NCI-H446 treated with DMSO at 0.1 percent for 48 hours (cell line): ENCODE data around the gene CASZ1.

Experiments
- DNase-seq: peaks from one replicate; lab custom pipeline; 2025; lab: John Stamatoyannopoulos, UW

Gene CASZ1

DNA sequence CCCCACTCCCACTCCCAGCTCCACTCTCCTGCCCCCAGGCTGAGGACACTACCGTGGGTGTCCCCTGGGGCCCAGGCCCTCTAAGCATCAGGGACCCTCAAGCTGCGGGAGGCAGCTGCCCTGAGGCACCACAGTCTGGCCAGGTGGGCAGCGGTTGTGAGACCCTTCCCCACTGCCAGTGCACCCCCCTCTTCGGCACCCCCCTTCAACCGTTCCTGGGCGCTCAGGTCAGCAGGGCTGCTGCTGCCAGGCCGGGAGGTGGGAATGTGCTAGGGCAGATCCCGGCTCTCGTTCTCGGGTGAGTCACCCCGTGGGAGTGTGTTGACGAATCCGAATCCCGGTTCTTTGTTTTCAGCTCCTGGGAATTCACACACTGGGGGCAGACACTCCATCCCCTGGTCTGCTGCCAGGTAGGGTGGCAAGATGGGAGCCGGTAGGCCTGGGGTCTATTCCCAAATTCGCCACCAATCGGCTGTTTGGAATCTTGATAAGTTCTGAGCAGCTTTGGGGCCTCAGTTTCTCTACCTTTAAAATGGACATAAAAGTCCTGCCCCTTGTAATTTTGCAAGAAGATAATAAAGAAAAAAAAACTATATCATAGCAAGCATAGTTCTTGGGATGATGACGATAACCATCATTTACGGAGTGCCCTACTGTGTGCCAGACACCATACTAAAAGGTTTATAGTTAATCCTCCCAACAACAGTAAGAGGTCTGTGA, 28.5 kb upstream of the CASZ1 start:
- DNase-seq: no peak

- peak; percentile 50 for DNase-seq
Observed at GRCh38 chr1:10823000-10823401, 26.6 kb upstream of the CASZ1 start.

- DNase-seq: no peak
Observed at GRCh38 chr1:10821388-10821787, 24.9 kb upstream of the CASZ1 start.

DNA sequence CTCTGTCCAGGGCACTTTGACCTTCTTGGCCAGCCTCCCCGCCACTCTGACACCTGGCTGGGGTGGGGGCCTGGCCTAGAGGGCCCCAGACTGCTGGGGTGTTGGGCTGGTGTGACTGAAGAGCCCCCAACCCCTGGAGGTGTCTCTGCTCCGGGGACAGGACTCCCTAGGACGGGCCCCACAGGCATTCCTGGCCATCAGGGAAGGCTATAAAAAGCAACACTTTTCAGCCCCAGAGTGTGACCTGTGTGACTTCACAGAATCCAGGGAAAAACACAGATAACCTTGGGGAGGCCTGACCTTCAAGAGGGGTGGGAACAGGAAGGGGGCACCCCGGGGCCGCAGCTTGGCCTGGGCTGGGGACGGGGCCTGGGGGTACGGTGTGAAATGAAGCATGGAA, 24.0 kb upstream of the CASZ1 start:
- DNase-seq: no peak

DNA sequence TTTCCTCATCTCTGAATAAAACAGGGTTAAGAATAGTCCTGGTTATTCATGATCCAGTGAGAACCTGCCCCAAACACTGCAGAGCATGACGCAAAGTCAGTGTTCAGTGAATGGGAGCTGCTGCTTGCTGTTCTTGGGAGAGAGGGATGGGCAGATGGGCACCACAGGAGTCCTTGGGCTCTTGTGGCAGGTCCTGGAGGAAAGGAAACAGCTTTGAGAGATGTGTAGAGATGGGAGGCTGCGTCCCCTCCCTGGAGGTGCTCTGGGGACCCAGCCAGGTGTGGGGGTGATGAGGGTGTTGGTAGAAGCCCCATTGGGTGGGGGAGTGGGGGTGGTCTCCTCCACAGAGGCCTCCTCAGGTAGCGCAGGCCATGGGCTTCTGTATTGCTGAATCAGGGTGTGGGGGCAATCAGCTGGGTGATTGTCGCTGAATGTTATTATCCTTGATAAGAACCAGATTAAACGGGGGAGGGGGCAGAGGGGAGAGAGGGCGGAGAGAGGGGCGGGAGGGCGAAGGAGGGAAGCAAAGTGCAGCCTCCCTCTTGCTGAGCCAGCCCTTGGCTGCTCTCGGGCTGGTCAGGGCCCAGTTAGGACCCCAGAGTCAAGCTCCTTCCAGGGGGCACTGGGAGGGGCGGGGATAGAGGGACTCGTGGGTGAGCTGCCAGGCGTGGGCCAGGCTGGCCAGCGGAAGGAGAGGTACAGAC, 22.9 kb upstream of the CASZ1 start:
- DNase-seq: no peak

DNA sequence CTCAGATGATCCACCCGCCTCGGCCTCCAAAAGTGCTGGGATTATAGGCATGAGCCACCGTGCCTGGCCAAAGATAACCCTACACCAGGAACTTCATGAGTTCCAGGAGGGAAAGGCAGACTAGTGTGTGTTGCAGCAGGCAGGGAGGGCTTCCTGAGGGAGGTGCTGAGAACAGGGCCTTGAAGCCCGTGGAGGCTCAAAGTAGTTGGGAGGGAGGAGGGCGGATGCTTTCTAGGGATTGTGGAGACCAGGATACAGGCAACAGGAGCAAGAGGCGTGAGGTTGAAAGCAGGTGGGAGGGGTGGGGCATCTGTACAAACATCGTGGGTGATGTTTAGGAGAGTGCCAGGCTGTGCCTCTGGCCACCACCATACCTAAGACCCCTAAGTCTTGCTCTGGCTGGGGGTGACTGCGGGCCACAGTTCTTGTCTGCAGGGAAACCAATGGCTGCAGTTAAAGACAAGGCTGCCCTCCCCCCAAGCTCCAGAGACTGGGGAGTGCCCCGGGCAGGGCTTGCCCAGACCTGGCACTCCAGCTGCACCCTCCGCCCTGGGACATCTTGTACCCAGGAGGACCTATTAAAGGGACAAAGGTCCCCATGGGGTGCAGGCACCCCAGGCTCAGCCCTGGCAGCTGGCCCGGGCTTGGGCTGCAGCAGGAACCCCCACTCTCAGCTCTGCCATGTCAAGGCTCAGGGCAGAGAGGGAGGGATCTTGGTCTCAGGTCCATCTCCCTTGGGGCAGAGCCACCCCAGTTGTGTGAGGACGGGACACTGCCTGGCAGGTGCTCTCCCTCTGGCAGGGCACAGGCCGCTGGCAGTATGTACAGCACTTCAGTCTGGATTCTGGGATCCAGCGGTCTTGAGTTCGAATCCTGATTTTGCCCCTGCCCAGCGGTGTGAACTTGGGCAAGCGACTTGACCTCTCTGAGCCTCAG, 22.1 kb upstream of the CASZ1 start:
- no peak for DNase-seq

DNA sequence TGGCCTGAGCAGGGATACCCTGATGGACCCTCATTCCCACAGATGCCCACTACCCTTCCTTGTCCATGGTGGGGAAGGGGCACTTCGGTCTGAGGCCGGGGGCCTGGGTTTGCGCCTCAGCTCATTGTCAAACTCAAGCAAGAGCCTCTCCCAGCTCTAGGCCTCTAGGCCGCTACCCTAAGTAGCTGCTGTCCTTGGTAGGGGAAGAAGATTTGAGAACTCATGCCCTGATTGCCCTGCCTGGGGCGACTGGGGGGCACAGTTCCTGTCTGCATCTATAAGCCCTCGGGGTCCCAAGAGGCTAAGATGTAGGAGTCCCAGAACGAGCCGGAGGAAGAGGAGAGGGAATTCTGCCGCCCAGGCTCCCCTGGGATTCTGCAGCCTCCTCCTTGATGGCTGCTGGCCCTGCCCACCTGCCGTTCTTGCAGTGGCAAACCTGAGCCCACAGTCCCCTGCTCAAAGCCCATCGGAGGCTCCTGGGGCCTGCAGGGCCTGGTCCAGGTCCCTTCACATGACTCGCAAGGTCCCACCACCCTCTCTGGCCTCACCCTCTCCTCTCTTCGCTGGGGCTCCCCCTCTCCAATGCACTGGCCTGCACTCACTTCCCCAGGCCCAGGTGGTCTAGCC, 20.4 kb upstream of the CASZ1 start:
- DNase-seq: no peak

- no peak for DNase-seq
Observed at GRCh38 chr1:10816233-10816632, 19.8 kb upstream of the CASZ1 start.

DNA sequence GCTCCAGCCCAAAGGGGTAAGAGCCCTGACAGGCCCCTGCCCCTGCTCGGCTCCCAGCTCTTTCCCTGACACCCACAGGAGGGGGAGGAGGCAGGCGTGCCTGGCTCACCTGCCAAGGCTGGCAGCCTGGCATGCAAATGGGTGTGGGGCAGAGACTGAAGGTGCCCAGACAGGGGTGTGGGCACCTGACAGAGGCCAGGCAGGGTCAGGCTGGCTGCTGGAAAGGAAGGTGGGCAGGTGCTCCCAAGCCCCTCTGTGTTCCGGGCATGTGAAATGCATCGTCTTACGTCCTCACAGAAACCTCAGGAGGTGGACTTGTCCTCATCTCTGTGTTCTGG, 19.4 kb upstream of the CASZ1 start:
- DNase-seq: no peak

DNA sequence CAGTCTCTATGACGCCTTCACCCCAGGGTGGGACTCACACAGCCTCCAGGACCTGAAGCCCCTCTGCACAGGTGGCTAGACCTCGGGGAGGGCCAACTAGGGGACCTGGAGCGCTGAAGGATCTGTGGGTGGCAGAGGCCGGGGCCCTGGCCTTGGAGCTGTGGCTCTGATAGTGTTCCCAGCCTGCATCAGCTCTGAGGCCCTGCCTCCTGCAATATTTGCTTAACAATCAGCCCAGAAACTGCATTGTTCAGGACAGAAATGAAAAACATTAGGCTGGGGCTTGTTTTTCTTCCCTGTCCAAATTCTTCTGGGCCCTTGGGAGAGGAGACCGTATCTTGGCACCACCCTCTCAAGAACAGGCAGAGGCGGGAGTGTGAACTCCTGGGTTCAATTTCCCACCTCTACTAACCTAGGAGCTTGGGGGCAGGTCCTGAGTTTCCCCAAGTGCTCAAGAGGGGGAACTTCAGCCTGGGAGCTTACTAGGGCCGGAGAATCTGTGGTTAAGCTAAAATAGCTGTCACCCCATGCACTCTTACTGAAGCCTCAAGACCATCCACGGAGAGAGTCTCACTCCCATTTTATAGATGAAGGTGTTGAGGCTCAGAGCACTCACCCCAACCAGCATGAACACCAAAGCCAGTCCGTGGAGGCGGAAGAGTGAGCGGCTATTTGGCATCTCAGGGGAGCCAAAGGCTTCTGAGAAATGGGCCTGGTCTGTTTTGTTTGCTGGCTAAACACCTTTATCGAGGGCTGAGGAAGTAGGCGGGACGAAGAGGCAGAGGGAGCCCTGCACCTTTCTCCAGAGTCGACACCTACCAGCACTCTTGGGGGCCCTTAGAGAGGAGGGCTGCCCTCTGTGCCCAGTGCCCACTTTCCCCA, 18.8 kb upstream of the CASZ1 start:
- no peak for DNase-seq

DNA sequence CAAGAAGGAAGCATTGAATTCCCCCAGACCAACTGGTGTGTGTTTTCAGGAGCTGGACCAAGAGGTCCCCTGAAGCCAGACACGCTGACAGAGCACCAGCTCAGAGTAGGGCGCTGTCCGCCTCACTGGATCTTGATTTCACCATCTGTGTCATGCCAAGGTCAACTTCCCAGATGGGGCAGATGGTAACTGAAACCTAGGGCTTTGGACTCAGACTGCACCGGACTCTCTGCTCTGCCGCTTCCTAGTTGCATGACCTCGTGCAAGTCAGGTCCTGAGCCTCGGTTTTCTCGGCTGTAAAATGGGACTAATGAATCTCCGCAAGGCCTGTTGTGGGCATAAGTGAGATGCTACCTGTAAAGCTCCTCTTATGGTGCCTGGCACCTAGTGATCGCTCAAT, 17.9 kb upstream of the CASZ1 start:
- no peak for DNase-seq

DNA sequence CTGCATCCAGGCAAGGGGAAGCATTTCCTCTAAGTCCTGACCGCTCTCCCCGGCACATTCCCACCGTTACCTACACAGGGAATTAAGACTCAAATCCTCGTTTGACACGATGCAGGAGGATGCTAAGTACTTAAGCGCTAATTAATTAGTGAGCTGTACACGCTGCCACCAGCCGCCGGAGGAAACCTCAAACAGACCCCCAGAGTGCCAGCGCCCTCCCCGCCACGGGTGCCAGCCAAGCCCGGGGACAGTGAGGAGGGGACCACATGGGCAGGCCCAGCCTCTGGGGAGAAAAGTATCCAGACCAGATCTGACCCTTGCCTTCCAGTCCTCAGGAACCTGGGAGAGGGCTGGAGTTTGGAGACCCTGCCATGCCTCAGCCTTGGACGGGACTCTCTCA, 17.4 kb upstream of the CASZ1 start:
- no peak for DNase-seq

GRCh38 chr1:10812387-10812915, 16.0 kb upstream of the CASZ1 start:
- no peak for DNase-seq

GRCh38 chr1:10808441-10808840, 12.0 kb upstream of the CASZ1 start:
- no peak for DNase-seq

GRCh38 chr1:10806966-10807365, 10.5 kb upstream of the CASZ1 start:
- no peak for DNase-seq

DNA sequence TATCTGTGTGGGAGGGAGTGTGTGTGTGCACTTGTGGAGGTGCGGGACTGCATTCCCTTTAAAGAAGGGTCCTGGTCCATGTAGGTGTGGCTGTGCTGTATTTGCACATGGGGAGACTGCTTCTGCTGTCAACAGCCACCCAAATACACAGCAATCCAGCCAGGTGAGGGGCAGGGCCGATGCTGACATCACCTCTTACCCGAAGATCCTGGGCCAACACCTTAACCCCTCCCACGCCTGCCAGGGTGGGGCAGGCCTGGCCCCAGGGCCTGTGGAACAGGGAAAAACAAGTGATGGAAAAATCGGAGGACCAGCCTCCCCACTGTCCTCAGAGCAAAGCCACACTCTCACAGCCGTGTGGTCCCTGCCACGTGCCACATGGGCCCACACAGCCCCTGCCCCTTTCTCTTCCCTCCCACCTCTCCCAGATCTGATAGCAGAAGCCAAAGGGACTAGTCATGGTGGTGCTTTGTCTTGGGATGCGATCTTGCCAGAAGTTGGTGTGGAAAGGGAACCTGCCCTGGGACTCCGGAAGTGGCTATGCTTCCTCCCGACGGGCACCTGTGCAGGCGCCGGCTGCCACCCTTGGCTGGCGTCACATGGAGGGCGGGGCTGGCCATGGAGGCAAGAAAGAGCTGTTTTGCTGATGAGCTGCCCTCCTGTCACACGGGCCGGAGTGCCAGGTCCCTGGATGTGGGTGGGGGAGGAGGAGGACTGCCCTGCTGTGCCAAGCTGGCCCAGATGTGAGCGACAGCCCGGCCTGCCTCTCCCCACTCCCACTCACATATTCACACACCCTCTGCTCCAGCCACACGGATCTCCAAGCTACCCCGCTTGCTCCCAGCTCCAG, 7.8 kb upstream of the CASZ1 start:
- no peak for DNase-seq

DNA sequence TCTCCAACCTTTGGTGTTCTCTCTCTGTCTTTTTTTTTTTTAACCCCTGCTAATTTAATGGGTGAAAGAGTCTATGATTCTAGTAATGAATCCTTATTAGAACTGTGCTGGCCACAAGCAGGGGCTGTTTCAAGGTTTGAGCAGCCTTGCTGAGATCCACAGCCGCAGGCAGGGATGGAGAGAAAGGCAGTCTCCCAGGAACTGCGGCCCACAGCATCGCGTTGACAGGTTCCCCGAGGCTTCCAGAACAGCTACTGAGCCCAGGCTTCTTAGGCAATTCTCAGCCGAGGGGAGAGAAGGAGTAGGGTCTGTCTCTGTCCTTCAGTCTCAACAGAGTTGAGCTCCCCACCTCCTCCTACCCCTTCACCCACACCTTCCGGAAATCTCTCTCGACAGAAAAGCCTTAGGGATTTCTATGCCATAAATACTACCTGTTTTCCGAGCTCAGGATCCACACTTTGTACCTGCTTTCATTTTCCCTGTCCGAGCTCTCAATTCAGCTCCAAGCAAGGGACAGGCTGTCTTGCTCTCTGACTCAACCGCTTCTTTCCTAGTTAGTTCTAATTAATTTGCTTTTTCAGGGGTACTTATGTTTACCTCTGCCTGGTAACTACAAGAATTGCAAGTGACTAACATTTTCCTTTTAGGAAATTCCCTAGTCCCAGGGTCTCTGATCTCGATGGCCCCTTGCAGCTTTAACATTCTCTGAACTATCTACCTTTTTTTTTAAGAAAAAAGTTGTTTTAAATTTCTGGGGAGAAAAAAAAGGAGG, 6.7 kb upstream of the CASZ1 start:
- no peak for DNase-seq

GRCh38 chr1:10800778-10801177, 4.3 kb upstream of the CASZ1 start:
- DNase-seq: no peak

GRCh38 chr1:10799726-10800125, 3.3 kb upstream of the CASZ1 start:
- DNase-seq: no peak
